Transverse colon (tissue), 4 donors: Measurements from ENCODE around the gene NT5C2. TPM values are rescaled to one million over a fixed set of nuclear protein-coding genes. Genes with fewer than 3 reads are reported as not detected.

Experiments used
- DNase-seq: peaks from one replicate; pipeline ENCODE4 v3.0.0-alpha.2; 2019
- H3K27ac ChIP-seq, 4 donors: fragments of 200-600 bp; sonication (generic); 2 replicates each; pipeline ENCODE4 v1.5.1; 2016 to 2018; ENCODE audit warnings: inconsistent platforms in 4 of 4
- H3K27me3 ChIP-seq: fragments of 200-600 bp; sonication (generic); 2 replicates; pipeline ENCODE4 v1.5.1; 2017; ENCODE audit warnings: inconsistent platforms
- H3K36me3 ChIP-seq, 4 donors: fragments of 200-600 bp; sonication (generic); 2 replicates each; pipeline ENCODE4 v1.5.1; 2017 to 2019; ENCODE audit warnings: inconsistent platforms in 4 of 4
- H3K4me1 ChIP-seq, 4 donors: fragments of 200-600 bp; sonication (generic); 2 replicates each; pipeline ENCODE4 v1.5.1; 2017 to 2020; ENCODE audit warnings: inconsistent platforms in 4 of 4
- H3K4me3 ChIP-seq, 4 donors: fragments of 200-600 bp; sonication (generic); 1 replicate in 1 of 4; 2 replicates in 3 of 4; pipeline versions ENCODE4 v1.5.1 to v1.6.1; 2017 to 2019; ENCODE audit warnings: inconsistent platforms in 4 of 4
- H3K9me3 ChIP-seq, 2 donors: fragments of 200-600 bp; sonication (generic); 2 replicates each; pipeline ENCODE4 v1.5.1; 2017 to 2019; ENCODE audit warnings: inconsistent platforms in 2 of 2
- EP300 ChIP-seq: sonication (generic); formaldehyde crosslinking; IDR thresholded peaks from one replicate; pipeline ENCODE4 v1.6.1; 2017; ENCODE audit warnings: antibody characterized with exemption, low read depth
- POLR2A ChIP-seq: fragments of 450-650 bp; IDR thresholded peaks from one replicate; pipeline ENCODE4 v1.6.1; 2016; ENCODE audit warnings: antibody characterized with exemption, mild to moderate bottlenecking, moderate library complexity
- POLR2AphosphoS5 ChIP-seq, 3 donors: sonication (generic); formaldehyde crosslinking; IDR thresholded peaks; one replicate each; pipeline ENCODE4 v1.6.1; 2016; ENCODE audit warnings: antibody characterized with exemption in 3 of 3
- WGBS, 2 donors: methylation state at CpG; one replicate each; pipeline ENCODE4 v1.1.5; 2018; ENCODE audit warnings: low coverage in 1 of 2; 5-methylcytosine and 5-hydroxymethylcytosine counted together
- in situ Hi-C, 4 donors: fragments of 200-750 bp; cut with MboI; loops; one replicate each; pipeline versions ENCODE4 v1.15.0 to v1.15.1; 2017; ENCODE audit warnings: low sequenced_read_pairs in 3 of 4, low pct_ligation_motif_present in 1 of 4, low pct_unique_long_range_greater_than_20kb in 1 of 4
- intact Hi-C: fragments of 100-400 bp; cut with DNase I; formaldehyde crosslinking; loops from one replicate; pipeline ENCODE4 v1.15.1; 2023; ENCODE audit warnings: low total_unique reads
- total RNA-seq, 4 donors: library from RNA; depleted of rRNA; stranded (reverse); fragments of >200 nt; gene quantifications; one replicate each; pipeline ENCODE4 v1.1.0, GENCODE V29; 2016
- TF ChIP-seq, protein P1 (sequence below), 5 experiments: fragments of 200-600 bp in 3 of 5; fragments of 450-650 bp in 2 of 5; sonication (generic) in 3 of 5; IDR thresholded peaks; 1 replicate in 2 of 5; 2 replicates in 3 of 5; pipeline ENCODE4 v1.5.1; 2016 to 2017; ENCODE audit warnings: antibody characterized with exemption in 5 of 5, inconsistent platforms in 3 of 5, mild to moderate bottlenecking in 2 of 5, moderate library complexity in 1 of 5

NT5C2 gene
- total RNA-seq, 4 donors from 2014 or later, result 77.1 to 135 (median 105) TPM

DNA sequence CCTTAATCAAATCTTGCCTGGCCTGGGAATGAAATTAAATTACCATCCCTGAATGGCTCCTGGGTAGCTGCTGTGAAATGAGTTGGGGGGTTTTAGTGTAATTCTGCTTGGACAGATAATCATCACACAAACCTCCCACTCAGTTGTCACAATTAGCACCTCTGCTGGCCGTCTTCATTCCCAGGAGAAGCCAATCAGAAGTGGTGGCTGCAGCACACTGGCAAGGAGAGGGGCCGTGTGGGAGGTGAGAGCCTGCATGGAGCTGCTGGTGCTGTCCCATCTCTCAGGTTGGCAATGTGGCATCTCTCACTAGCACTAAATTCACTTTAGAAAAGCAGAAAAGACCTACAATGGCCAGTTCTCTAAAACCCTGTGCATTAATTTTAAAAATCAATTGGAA is 92.5 kb downstream of the NT5C2 start:
- intact Hi-C loops (no loop called here), in situ Hi-C loops (loop anchor here in 1 of 4 donors (25.0 kb wide), 1 partner anchor 137 kb away; the partner anchor contains the start of gene RPEL1)
- Histone ChIP-seq H3K27me3 (no peaks in the 10 kb centered on the region), H3K36me3 (peaks cover 0 to 60% (median 18%) of the 10 kb centered on the region in 4 donors), H3K27ac (no peak overlapping the region), H3K4me1 (no peaks in the 10 kb centered on the region), H3K9me3 (no peaks in the 10 kb centered on the region), H3K4me3 (no peak overlapping the region)
- DNase-seq, result no peak
- TF ChIP-seq POLR2AphosphoS5 (IDR thresholded peaks at IDR 0.05), result no peak
- TF ChIP-seq POLR2A, result no peak
- no peak for TF ChIP-seq EP300
- TF ChIP-seq, protein P1, sequence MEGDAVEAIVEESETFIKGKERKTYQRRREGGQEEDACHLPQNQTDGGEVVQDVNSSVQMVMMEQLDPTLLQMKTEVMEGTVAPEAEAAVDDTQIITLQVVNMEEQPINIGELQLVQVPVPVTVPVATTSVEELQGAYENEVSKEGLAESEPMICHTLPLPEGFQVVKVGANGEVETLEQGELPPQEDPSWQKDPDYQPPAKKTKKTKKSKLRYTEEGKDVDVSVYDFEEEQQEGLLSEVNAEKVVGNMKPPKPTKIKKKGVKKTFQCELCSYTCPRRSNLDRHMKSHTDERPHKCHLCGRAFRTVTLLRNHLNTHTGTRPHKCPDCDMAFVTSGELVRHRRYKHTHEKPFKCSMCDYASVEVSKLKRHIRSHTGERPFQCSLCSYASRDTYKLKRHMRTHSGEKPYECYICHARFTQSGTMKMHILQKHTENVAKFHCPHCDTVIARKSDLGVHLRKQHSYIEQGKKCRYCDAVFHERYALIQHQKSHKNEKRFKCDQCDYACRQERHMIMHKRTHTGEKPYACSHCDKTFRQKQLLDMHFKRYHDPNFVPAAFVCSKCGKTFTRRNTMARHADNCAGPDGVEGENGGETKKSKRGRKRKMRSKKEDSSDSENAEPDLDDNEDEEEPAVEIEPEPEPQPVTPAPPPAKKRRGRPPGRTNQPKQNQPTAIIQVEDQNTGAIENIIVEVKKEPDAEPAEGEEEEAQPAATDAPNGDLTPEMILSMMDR (IDR thresholded peaks at IDR 0.05), result no peak
- 88% methylated on average over 2 of the region's 2 CpGs; no CpG with 5 or more reads in 1 of the 2 donors for WGBS, 2 donors

DNA sequence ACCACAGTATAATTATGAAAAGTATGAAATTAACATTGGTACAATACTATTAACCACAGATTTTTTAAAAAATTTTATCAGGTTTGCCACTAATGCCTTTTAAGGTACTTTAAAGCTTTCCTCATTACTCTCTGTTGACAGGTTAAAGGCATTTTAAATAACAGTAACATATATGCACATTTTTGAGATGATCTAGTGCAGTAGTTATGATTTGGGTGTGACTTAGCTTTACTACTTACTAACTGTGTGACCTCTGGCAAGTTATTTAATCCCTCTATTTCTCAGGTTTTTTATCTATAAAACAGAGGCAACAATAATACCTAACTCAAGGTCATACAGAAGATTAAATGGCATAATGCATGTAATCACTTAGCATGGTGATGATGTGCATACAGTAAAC is 94.8 kb downstream of the NT5C2 start:
- in situ Hi-C loops, result loop anchor here in 1 of 4 donors (25.0 kb wide), 1 partner anchor 139 kb away; the partner anchor contains the start of gene RPEL1
- DNase-seq, result no peak
- TF ChIP-seq EP300 (no peak), POLR2AphosphoS5 (IDR thresholded peaks at IDR 0.05) (no peak), POLR2A (no peak)
- TF ChIP-seq, protein P1 (IDR thresholded peaks at IDR 0.05), result no peak

DNA sequence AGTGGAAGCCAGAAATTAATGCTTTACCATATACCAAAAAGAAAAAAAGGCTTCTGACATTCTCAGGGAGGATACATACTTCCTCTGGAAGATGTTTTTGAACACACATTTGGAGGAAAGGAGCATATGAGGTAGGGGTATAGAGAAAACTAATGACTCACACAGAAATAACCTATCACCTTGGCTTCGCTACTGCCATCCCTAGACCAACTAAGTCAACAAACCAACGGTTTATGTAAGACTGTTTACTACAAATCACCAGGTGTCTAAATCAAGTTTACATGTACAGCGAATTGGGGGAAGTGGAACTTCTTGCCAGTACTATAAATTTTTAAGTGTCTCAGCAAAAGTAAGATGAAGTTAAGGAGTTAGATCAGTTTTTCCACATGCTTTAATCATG is 96.9 kb downstream of the NT5C2 start:
- no peaks in the 10 kb centered on the region for H3K9me3 ChIP-seq
- no peaks in the 10 kb centered on the region for H3K4me1 ChIP-seq
- 62 to 67% methylated on average over 3 of the region's 3 CpGs for WGBS, 2 donors
- no peaks in the 10 kb centered on the region for H3K27me3 ChIP-seq
- intact Hi-C loops, result no loop called here
- no peak for TF ChIP-seq EP300
- TF ChIP-seq POLR2AphosphoS5 (IDR thresholded peaks at IDR 0.05), result no peak
- TF ChIP-seq, protein P1 (IDR thresholded peaks at IDR 0.05), result no peak
- no peak for TF ChIP-seq POLR2A
- H3K4me3 ChIP-seq, result no peak overlapping the region
- no peak overlapping the region for H3K27ac ChIP-seq
- no peak for DNase-seq
- H3K36me3 ChIP-seq, result peaks cover 0 to 69% (median 23%) of the 10 kb centered on the region in 4 donors
- in situ Hi-C loops, result loop anchor here in 1 of 4 donors (25.0 kb wide), 1 partner anchor 141 kb away; the partner anchor contains the start of gene RPEL1

More for the DNA sequence above, 94.8 kb downstream of the NT5C2 start:
- no peak overlapping the region for H3K27ac ChIP-seq
- H3K4me1 ChIP-seq, result no peaks in the 10 kb centered on the region
- intact Hi-C loops, result no loop called here
- H3K9me3 ChIP-seq, result no peaks in the 10 kb centered on the region
- no peaks in the 10 kb centered on the region for H3K27me3 ChIP-seq
- no peak overlapping the region for H3K4me3 ChIP-seq
- H3K36me3 ChIP-seq, result peaks cover 0 to 58% (median 16%) of the 10 kb centered on the region in 4 donors

DNA sequence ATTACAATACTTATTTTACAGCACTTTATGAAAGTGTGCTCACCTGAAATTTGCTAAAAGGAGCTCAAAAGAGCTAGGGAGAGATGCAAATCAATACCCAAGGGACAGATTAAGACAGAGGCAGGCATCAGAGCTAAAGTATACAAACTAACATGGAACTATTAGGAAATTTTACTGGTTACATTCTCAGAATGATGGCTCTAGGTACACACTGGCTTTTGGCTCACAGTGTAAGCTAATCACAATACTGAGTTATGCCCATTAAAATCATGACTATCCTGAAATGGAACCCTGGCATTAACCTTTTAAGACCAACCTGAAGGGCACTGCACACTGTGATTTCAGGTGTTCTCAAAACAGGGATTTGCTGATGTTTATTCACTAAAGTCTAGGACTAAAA is 98.1 kb downstream of the NT5C2 start:
- intact Hi-C loops (no loop called here), in situ Hi-C loops (loop anchor here in 1 of 4 donors (25.0 kb wide), 1 partner anchor 142 kb away; the partner anchor contains the start of gene RPEL1)
- Histone ChIP-seq H3K4me1 (no peaks in the 10 kb centered on the region), H3K27ac (no peak overlapping the region), H3K27me3 (no peaks in the 10 kb centered on the region), H3K4me3 (no peak overlapping the region), H3K9me3 (no peaks in the 10 kb centered on the region), H3K36me3 (peaks cover 0 to 69% (median 24%) of the 10 kb centered on the region in 4 donors)
- no peak for TF ChIP-seq POLR2AphosphoS5 (IDR thresholded peaks at IDR 0.05)
- no peak for TF ChIP-seq EP300
- TF ChIP-seq POLR2A, result no peak
- TF ChIP-seq, protein P1 (IDR thresholded peaks at IDR 0.05), result no peak
- DNase-seq, result no peak
